CD14-positive monocyte (primary cell): ENCODE results near the gene SLC22A5. TPM values are rescaled to one million over a fixed set of nuclear protein-coding genes. Genes with fewer than 3 reads are reported as not detected.

Experiments
- DNase-seq, 3 donors: peaks; one replicate each; pipeline ENCODE4 v3.0.0-alpha.2; 2011 to 2022
- H2AFZ ChIP-seq: 2 replicates; pipeline ENCODE4 v1.6.0; 2012; ENCODE audit warnings: mild to moderate bottlenecking, low read depth, low read length, inconsistent platforms; ENCODE audit not compliant: insufficient read depth, poor library complexity, severe bottlenecking
- H3K27ac ChIP-seq, 2 donors: 1 replicate in 1 of 2; 2 replicates in 1 of 2; pipeline ENCODE4 v1.5.1; 2012 to 2013; ENCODE audit warnings: low read length in 2 of 2, control low read depth in 1 of 2, inconsistent platforms in 1 of 2, low read depth in 1 of 2, mild to moderate bottlenecking in 1 of 2
- H3K27me3 ChIP-seq, 2 donors: one replicate each; pipeline versions ENCODE4 v1.6.0 to v1.6.1; 2011 to 2013; ENCODE audit warnings: low read length in 2 of 2; ENCODE audit not compliant: control insufficient read depth in 2 of 2, insufficient read depth in 2 of 2
- H3K36me3 ChIP-seq, 2 donors: replicated peaks in 1 of 2; 1 replicate in 1 of 2; 2 replicates in 1 of 2; pipeline versions ENCODE4 v1.5.1 to v1.6.1; 2012 to 2013; ENCODE audit warnings: low read length in 2 of 2, control low read depth in 1 of 2, inconsistent platforms in 1 of 2, mild to moderate bottlenecking in 1 of 2; ENCODE audit not compliant: insufficient read depth in 2 of 2, control insufficient read depth in 1 of 2
- H3K4me1 ChIP-seq, 2 donors: 1 replicate in 1 of 2; 2 replicates in 1 of 2; pipeline versions ENCODE4 v1.5.1 to v1.6.1; 2012 to 2013; ENCODE audit warnings: low read length in 2 of 2, control low read depth in 1 of 2, inconsistent platforms in 1 of 2, mild to moderate bottlenecking in 1 of 2, moderate library complexity in 1 of 2; ENCODE audit not compliant: insufficient read depth in 2 of 2, control insufficient read depth in 1 of 2
- H3K4me2 ChIP-seq: replicated peaks from 2 replicates; pipeline ENCODE3; 2012; ENCODE audit warnings: low read length, moderate library complexity, mild to moderate bottlenecking; ENCODE audit not compliant: poor library complexity, severe bottlenecking; ENCODE audit errors: extremely low read depth
- H3K4me3 ChIP-seq, 3 experiments: fragments of 200-600 bp in 1 of 3; sonication (generic) in 1 of 3; replicated peaks in 1 of 3; 1 replicate in 2 of 3; 2 replicates in 1 of 3; pipeline ENCODE4 v1.5.1; 2011 to 2013; ENCODE audit warnings: low read length in 3 of 3, mild to moderate bottlenecking in 3 of 3, control low read depth in 2 of 3, low read depth in 2 of 3, inconsistent platforms in 1 of 3, moderate library complexity in 1 of 3
- H3K79me2 ChIP-seq: 2 replicates; pipeline ENCODE4 v1.6.0; 2012; ENCODE audit warnings: mild to moderate bottlenecking, control low read depth, inconsistent platforms, low read length, moderate library complexity; ENCODE audit not compliant: insufficient read depth
- H3K9ac ChIP-seq: 2 replicates; pipeline ENCODE4 v1.6.0; 2017; ENCODE audit warnings: low read length, mild to moderate bottlenecking; ENCODE audit not compliant: insufficient read depth, poor library complexity, severe bottlenecking
- H3K9me3 ChIP-seq, 2 donors: replicated peaks in 1 of 2; 1 replicate in 1 of 2; 2 replicates in 1 of 2; pipeline versions ENCODE4 v1.5.1 to v1.6.1; 2012 to 2013; ENCODE audit warnings: low read length in 2 of 2, control low read depth in 1 of 2; ENCODE audit not compliant: control insufficient read depth in 1 of 2, insufficient read depth in 1 of 2
- H4K20me1 ChIP-seq: 2 replicates; pipeline ENCODE4 v1.6.0; 2012; ENCODE audit warnings: mild to moderate bottlenecking, low read length, control low read depth, moderate library complexity; ENCODE audit not compliant: insufficient read depth
- H3K27ac Mint-ChIP-seq, 7 donors: one replicate each; pipeline ENCODE4 v1.8.0; 2020; ENCODE audit warnings: mild to moderate bottlenecking in 7 of 7, mixed read lengths in 7 of 7, moderate library complexity in 6 of 7, inconsistent platforms in 2 of 7
- H3K27me3 Mint-ChIP-seq, 3 donors: one replicate each; pipeline ENCODE4 v1.8.0; 2021 to 2022; ENCODE audit warnings: low read depth in 3 of 3, mild to moderate bottlenecking in 3 of 3, mixed read lengths in 3 of 3, moderate library complexity in 3 of 3, inconsistent platforms in 1 of 3
- H3K36me3 Mint-ChIP-seq, 2 donors: one replicate each; pipeline ENCODE4 v1.8.0; 2020; ENCODE audit warnings: mixed read lengths in 2 of 2, inconsistent platforms in 1 of 2, mild to moderate bottlenecking in 1 of 2
- H3K4me1 Mint-ChIP-seq: one replicate; pipeline ENCODE4 v1.8.0; 2020; ENCODE audit warnings: mild to moderate bottlenecking, mixed read lengths
- H3K4me3 Mint-ChIP-seq, 2 donors: one replicate each; pipeline ENCODE4 v1.8.0; 2020; ENCODE audit warnings: mild to moderate bottlenecking in 2 of 2, mixed read lengths in 2 of 2, moderate library complexity in 1 of 2
- H3K9me3 Mint-ChIP-seq, 7 donors: one replicate each; pipeline ENCODE4 v1.8.0; 2020 to 2022; ENCODE audit warnings: mixed read lengths in 7 of 7, mild to moderate bottlenecking in 6 of 7, moderate library complexity in 6 of 7, inconsistent platforms in 2 of 7
- CTCF ChIP-seq: fragments of 200-600 bp; IDR thresholded peaks from one replicate; pipeline ENCODE4 v1.8.0; 2022; ENCODE audit warnings: antibody characterized with exemption, mild to moderate bottlenecking
- WGBS: methylation state at CpG from one replicate; pipeline ENCODE4 v1.1.5; 2013; ENCODE audit warnings: missing lambda C conversion rate; ENCODE audit not compliant: insufficient coverage; 5-methylcytosine and 5-hydroxymethylcytosine counted together
- intact Hi-C, 2 donors: fragments of 100-400 bp; cut with micrococcal nuclease; formaldehyde crosslinking; loops; one replicate each; pipeline versions ENCODE4 v1.15.0 to v1.15.1; 2023
- polyA plus RNA-seq, 3 donors: library from polyadenylated mRNA; depleted of rRNA in 1 of 3; unstranded in 2 of 3; stranded (reverse) in 1 of 3; fragments of 300-500 nt in 2 of 3; fragments of >200 nt in 1 of 3; fragmentation: Illumina TruSeq in 2 of 3; gene quantifications; 1 replicate in 2 of 3; 2 replicates in 1 of 3; pipeline ENCODE4 v1.2.3, GENCODE V29; 2012 to 2021

The SLC22A5 gene
- polyA plus RNA-seq, 3 donors: 2.4 to 14.6 (median 3.5) TPM

- H3K4me3 Mint-ChIP-seq: no peak overlapping the region
- Histone ChIP-seq H3K27me3 (no peaks in the 10 kb centered on the region), H3K9ac (no peak overlapping the region), H3K9me3 (no peaks in the 10 kb centered on the region), H2AFZ (no peak overlapping the region), H3K79me2 (peaks cover 11% of the 10 kb centered on the region), H3K27ac (no peak overlapping the region), H3K4me1 (peaks cover 47 to 57% of the 10 kb centered on the region in 2 donors), H4K20me1 (no peaks in the 10 kb centered on the region), H3K4me2 (no peak overlapping the region), H3K36me3 (no peaks in the 10 kb centered on the region), H3K4me3 (no peak overlapping the region)
- no peak for TF ChIP-seq CTCF
- H3K27ac Mint-ChIP-seq: no peak overlapping the region
- peaks cover 0 to 1% (median 0%) of the 10 kb centered on the region in 3 donors for H3K27me3 Mint-ChIP-seq
- H3K9me3 Mint-ChIP-seq: no peaks in the 10 kb centered on the region
- H3K4me1 Mint-ChIP-seq: peaks cover 50% of the 10 kb centered on the region
- no peak for DNase-seq
- intact Hi-C loops: no loop called here
- WGBS: no CpG with 5 or more reads among the region's 4 CpGs
- H3K36me3 Mint-ChIP-seq: peaks cover 0 to 4% of the 10 kb centered on the region in 2 donors
These were observed 1.3 kb upstream of the SLC22A5 start for GRCh38 chr5:132368186-132368585.

GRCh38 chr5:132369007-132369473 is 470 bp upstream of the SLC22A5 start:
- no peaks in the 10 kb centered on the region for H4K20me1 ChIP-seq
- H3K4me3 ChIP-seq: peak overlapping the region; percentile 48 to 79 (median 60)
- WGBS: 0% methylated on average over 5 of the region's 9 CpGs
- no peaks in the 10 kb centered on the region for H3K9me3 Mint-ChIP-seq
- no peaks in the 10 kb centered on the region for H3K27me3 ChIP-seq
- DNase-seq: no peak
- H3K9me3 ChIP-seq: no peaks in the 10 kb centered on the region
- peak overlapping the region; percentile 81 to 90 for H3K4me3 Mint-ChIP-seq
- peaks cover 0 to 1% (median 0%) of the 10 kb centered on the region in 3 donors for H3K27me3 Mint-ChIP-seq
- no peaks in the 10 kb centered on the region for H3K36me3 ChIP-seq
- peaks cover 43 to 53% of the 10 kb centered on the region in 2 donors for H3K4me1 ChIP-seq
- no peak for TF ChIP-seq CTCF
- intact Hi-C loops: no loop called here
- H3K36me3 Mint-ChIP-seq: peaks cover 0 to 2% of the 10 kb centered on the region in 2 donors
- peak overlapping the region; percentile 82 for H3K4me2 ChIP-seq
- H2AFZ ChIP-seq: peak overlapping the region; percentile 98
- peak overlapping the region in 1 of 2 donors; percentile 71 for H3K27ac ChIP-seq
- peaks cover 16% of the 10 kb centered on the region for H3K79me2 ChIP-seq
- peaks cover 42% of the 10 kb centered on the region for H3K4me1 Mint-ChIP-seq
- peak overlapping the region in 3 of 7 donors; percentile 54 to 81 (median 60) for H3K27ac Mint-ChIP-seq
- peak overlapping the region; percentile 82 for H3K9ac ChIP-seq
